HUES48 (cell line): ENCODE results near the gene FNDC1.

Experiments
- H3K27ac ChIP-seq: one replicate; pipeline ENCODE4 v1.7.0; 2013; ENCODE audit warnings: low read depth, low read length, inconsistent platforms
- H3K27me3 ChIP-seq: 2 replicates; pipeline ENCODE4 v1.6.1; 2013; ENCODE audit warnings: mild to moderate bottlenecking, low read length; ENCODE audit not compliant: control insufficient read depth, insufficient read depth
- H3K36me3 ChIP-seq: 2 replicates; pipeline ENCODE4 v1.6.1; 2013; ENCODE audit warnings: low read length; ENCODE audit not compliant: control insufficient read depth, insufficient read depth
- H3K4me1 ChIP-seq: 2 replicates; pipeline ENCODE4 v1.6.1; 2013; ENCODE audit warnings: mild to moderate bottlenecking, low read length; ENCODE audit not compliant: control insufficient read depth, insufficient read depth
- H3K4me3 ChIP-seq: 2 replicates; pipeline ENCODE4 v1.5.1; 2013; ENCODE audit warnings: mild to moderate bottlenecking, low read depth, low read length
- H3K9ac ChIP-seq: 2 replicates; pipeline ENCODE4 v1.6.1; 2013; ENCODE audit warnings: mild to moderate bottlenecking, low read depth, low read length, moderate library complexity
- H3K9me3 ChIP-seq: 2 replicates; pipeline ENCODE4 v1.6.1; 2013; ENCODE audit warnings: low read length; ENCODE audit not compliant: control insufficient read depth, insufficient read depth

The FNDC1 gene

GRCh38 chr6:159255434-159255951 lies 86.3 kb downstream of the FNDC1 start:
- no peaks in the 10 kb centered on the region for H3K27me3 ChIP-seq
- H3K36me3 ChIP-seq = no peaks in the 10 kb centered on the region
- no peak overlapping the region for H3K4me3 ChIP-seq
- H3K27ac ChIP-seq = no peak overlapping the region
- H3K9me3 ChIP-seq = no peaks in the 10 kb centered on the region
- H3K9ac ChIP-seq = no peak overlapping the region
- H3K4me1 ChIP-seq = 0 out of 2 replicates have a peak, but pooled peaks cover 2% of the 10 kb centered on the region

DNA sequence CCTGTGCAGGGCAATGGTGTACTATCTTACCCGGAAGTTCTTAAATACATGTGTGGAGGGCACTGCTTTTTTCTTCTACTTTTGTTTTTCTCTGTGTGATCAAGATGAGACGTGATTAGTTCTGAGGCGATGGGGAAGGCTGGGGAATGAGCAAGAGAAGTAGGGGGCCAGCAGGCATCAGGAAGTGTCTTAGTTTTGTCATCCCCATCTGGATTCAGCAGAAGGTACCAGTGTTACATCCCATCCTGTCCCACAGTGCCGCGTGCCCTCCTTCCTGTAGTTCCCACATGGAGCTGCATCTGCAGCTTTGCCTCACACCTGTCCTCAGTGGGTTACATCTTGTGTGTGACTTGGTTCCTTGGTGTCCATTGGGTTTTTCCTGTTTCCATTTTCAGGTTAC lies 86.9 kb downstream of the FNDC1 start:
- 0 out of 2 replicates have a peak, but pooled peaks cover 2% of the 10 kb centered on the region for H3K4me1 ChIP-seq
- no peak overlapping the region for H3K9ac ChIP-seq
- H3K27ac ChIP-seq = no peak overlapping the region
- no peak overlapping the region for H3K4me3 ChIP-seq
- no peaks in the 10 kb centered on the region for H3K9me3 ChIP-seq
- H3K36me3 ChIP-seq = no peaks in the 10 kb centered on the region
- no peaks in the 10 kb centered on the region for H3K27me3 ChIP-seq

DNA sequence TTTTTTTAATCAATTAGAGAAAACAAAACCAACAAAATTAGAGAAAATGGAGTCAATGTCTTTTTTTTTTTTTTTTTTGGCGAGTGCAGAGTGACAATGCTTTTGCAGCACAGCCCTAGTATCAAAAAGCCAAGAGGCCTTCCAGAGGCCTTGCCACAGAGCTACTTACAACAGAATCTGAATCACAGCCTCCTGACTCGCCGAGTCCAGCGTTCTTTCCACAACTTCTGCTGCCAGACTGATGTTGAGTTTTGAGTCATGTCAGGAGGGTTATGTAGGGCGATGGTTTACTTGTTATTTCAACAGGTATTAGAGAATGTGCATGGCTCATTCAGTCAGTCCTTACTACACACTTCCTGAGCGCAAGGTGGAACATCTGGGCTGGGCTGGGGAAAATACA lies 88.6 kb downstream of the FNDC1 start:
- Histone ChIP-seq H3K27ac (no peak overlapping the region), H3K9ac (no peak overlapping the region), H3K36me3 (no peaks in the 10 kb centered on the region), H3K9me3 (no peaks in the 10 kb centered on the region), H3K4me1 (0 out of 2 replicates have a peak, but pooled peaks cover 2% of the 10 kb centered on the region), H3K4me3 (no peak overlapping the region), H3K27me3 (no peaks in the 10 kb centered on the region)

- Histone ChIP-seq H3K9ac (no peak overlapping the region), H3K27ac (no peak overlapping the region), H3K4me3 (no peak overlapping the region), H3K9me3 (no peaks in the 10 kb centered on the region), H3K4me1 (no peaks in the 10 kb centered on the region), H3K36me3 (no peaks in the 10 kb centered on the region), H3K27me3 (no peaks in the 10 kb centered on the region)
Observed at GRCh38 chr6:159259441-159260125, 90.4 kb downstream of the FNDC1 start.

GRCh38 chr6:159260208-159260607 lies 91.0 kb downstream of the FNDC1 start:
- no peaks in the 10 kb centered on the region for H3K36me3 ChIP-seq
- H3K9me3 ChIP-seq = no peaks in the 10 kb centered on the region
- H3K4me1 ChIP-seq = no peaks in the 10 kb centered on the region
- H3K4me3 ChIP-seq = no peak overlapping the region
- no peaks in the 10 kb centered on the region for H3K27me3 ChIP-seq
- H3K9ac ChIP-seq = no peak overlapping the region
- H3K27ac ChIP-seq = no peak overlapping the region

DNA sequence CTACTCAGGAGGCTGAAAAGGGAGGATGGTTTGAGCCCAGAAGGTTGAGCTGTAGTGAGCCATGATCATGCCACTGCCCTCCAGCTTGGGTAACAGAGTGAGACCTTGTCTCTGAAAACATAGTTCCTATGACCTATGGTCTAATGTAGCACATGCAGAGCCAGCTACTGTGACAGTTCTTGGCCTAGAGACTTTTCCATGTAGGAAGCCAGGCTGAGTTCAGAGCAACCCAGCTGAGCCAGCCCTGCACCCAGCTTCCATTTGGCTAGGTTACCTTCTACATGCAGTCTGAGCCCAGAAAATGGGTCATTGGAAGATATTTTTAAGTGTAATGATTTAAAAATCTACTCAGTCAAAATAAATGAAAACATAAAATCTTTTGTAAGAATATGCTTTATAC lies 92.8 kb downstream of the FNDC1 start:
- Histone ChIP-seq H3K27ac (no peak overlapping the region), H3K4me1 (no peaks in the 10 kb centered on the region), H3K4me3 (no peak overlapping the region), H3K9me3 (no peaks in the 10 kb centered on the region), H3K27me3 (no peaks in the 10 kb centered on the region), H3K36me3 (no peaks in the 10 kb centered on the region), H3K9ac (no peak overlapping the region)

GRCh38 chr6:159262586-159262985 lies 93.4 kb downstream of the FNDC1 start:
- Histone ChIP-seq H3K27ac (no peak overlapping the region), H3K9ac (no peak overlapping the region), H3K27me3 (no peaks in the 10 kb centered on the region), H3K4me1 (no peaks in the 10 kb centered on the region), H3K36me3 (no peaks in the 10 kb centered on the region), H3K4me3 (no peak overlapping the region), H3K9me3 (no peaks in the 10 kb centered on the region)

GRCh38 chr6:159267165-159267564 lies 98.0 kb downstream of the FNDC1 start:
- Histone ChIP-seq H3K4me3 (no peak overlapping the region), H3K9ac (no peak overlapping the region), H3K27me3 (no peaks in the 10 kb centered on the region), H3K27ac (no peak overlapping the region), H3K9me3 (no peaks in the 10 kb centered on the region), H3K36me3 (no peaks in the 10 kb centered on the region), H3K4me1 (no peaks in the 10 kb centered on the region)

DNA sequence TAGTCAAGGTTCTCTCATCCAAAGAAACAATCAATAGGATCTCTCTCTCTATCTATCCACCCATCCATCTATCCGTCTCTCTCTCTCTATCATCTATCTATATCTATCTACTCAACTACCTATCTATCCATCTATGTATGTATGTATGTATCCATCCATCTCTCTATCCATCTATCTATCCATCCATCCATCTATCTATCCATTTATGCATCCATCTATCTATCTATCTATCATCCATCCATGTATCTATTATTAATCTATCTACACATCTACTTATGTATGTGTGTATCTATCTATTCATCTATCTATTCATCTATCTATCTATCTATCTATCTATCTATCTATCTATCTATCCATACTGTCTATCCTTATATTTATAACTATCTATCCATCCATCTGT lies 99.3 kb downstream of the FNDC1 start:
- no peaks in the 10 kb centered on the region for H3K9me3 ChIP-seq
- no peak overlapping the region for H3K4me3 ChIP-seq
- no peaks in the 10 kb centered on the region for H3K36me3 ChIP-seq
- H3K27me3 ChIP-seq = no peaks in the 10 kb centered on the region
- no peak overlapping the region for H3K9ac ChIP-seq
- H3K27ac ChIP-seq = no peak overlapping the region
- H3K4me1 ChIP-seq = no peaks in the 10 kb centered on the region

DNA sequence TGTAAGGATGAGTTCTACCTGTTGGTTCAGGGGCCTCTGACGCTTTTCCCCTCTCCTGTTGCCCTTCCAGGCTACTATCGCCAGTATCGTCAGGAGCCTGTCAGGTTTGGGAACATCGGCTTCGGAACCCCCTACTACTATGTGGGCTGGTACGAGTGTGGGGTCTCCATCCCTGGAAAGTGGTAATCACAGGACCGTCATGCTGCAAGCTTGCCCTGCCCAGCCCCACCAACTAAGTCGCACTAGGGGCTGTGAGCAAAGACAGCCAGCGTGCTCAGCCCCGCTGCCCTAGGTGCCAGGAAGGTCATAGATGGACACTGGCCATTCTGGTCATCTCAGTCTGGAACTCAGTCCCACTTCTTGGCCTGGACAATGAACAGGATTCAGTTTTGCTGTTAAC lies 102.1 kb downstream of the FNDC1 start:
- H3K27ac ChIP-seq = no peak overlapping the region
- no peaks in the 10 kb centered on the region for H3K4me1 ChIP-seq
- H3K36me3 ChIP-seq = no peaks in the 10 kb centered on the region
- H3K27me3 ChIP-seq = no peaks in the 10 kb centered on the region
- no peaks in the 10 kb centered on the region for H3K9me3 ChIP-seq
- H3K4me3 ChIP-seq = no peak overlapping the region
- no peak overlapping the region for H3K9ac ChIP-seq

DNA sequence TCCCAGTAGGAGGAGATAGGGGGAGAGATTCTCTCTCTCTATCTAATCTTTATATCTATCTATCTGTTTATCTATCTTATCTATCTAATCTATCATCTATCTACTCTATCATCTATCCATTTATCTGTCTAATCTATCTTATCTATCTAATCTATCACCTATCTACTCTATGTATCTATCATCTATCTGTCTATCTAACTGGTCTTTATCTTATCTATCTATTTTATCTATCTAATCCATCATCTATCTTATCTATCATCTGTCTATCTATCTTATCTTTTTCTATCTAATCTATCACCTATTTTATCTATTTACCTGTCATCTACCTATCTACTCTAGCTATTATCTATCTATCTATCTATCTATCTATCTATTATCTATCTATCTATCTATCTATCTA lies 109.4 kb downstream of the FNDC1 start:
- H3K27me3 ChIP-seq = no peaks in the 10 kb centered on the region

More for the DNA sequence above, 109.4 kb downstream of the FNDC1 start:
- Histone ChIP-seq H3K4me3 (no peak overlapping the region), H3K9me3 (no peaks in the 10 kb centered on the region), H3K9ac (no peak overlapping the region), H3K4me1 (no peaks in the 10 kb centered on the region), H3K27ac (no peak overlapping the region), H3K36me3 (no peaks in the 10 kb centered on the region)
